GM12874 (cell line): Measurements from ENCODE around the gene EMILIN1.

ENCODE experiments used
- CTCF ChIP-seq: IDR thresholded peaks from 2 replicates; pipeline ENCODE4 v1.5.1; 2011; ENCODE audit warnings: low read depth, mild to moderate bottlenecking, control low read depth, low read length, moderate library complexity; ENCODE audit not compliant: insufficient read depth

Gene EMILIN1

GRCh38 chr2:27121906-27122305, 43.5 kb downstream of the EMILIN1 start:
- no peak for TF ChIP-seq CTCF

DNA sequence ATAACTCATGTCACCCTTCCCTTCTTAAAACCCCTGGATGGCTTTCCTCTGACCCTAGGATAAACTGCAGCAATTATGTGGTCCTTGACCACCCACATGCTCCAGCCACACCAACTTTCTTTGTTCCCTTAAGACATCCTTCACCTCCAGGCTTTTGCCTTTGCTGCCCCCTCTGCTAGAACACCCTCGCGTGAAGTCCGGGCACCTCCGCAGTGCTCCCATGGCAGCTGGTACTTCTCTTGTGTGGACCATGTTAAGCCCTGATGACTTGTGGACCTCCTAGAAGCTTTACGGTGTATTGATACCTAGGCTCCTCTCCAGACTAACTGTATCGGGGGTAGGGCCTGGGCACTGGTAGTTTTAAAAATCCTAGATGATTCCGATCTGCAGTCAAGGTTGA, 44.4 kb downstream of the EMILIN1 start:
- TF ChIP-seq CTCF = no peak

GRCh38 chr2:27123302-27124150, 45.1 kb downstream of the EMILIN1 start, which contains the start of gene ABHD1:
ABHD1 (plus strand) TSS chr2:27123815; CDS start chr2:27123949, 134 bp downstream.
- no peak for TF ChIP-seq CTCF

- TF ChIP-seq CTCF = no peak
Observed at GRCh38 chr2:27125104-27125503, 46.7 kb downstream of the EMILIN1 start.

DNA sequence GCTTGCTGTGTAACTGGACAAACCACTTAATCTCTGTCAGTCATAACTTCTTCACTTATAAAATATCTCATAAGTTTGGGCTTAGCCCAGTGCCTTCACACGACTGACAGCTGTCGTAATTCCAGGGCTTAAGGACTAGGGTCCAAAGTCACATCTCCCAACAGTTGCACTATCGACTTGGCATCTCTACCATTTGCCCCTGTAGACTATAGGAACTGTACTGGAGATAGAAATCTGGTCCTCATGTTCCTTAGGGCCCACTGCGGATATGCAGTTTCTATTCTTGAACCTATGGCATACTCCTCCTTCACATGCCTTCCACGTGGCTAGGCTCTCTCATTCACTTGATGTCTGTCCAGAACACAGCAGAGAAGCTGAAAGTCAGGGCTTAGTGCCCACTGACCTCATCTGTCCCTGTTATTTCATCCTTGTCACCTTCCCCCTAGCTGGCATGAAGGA, 47.9 kb downstream of the EMILIN1 start:
- no peak for TF ChIP-seq CTCF

DNA sequence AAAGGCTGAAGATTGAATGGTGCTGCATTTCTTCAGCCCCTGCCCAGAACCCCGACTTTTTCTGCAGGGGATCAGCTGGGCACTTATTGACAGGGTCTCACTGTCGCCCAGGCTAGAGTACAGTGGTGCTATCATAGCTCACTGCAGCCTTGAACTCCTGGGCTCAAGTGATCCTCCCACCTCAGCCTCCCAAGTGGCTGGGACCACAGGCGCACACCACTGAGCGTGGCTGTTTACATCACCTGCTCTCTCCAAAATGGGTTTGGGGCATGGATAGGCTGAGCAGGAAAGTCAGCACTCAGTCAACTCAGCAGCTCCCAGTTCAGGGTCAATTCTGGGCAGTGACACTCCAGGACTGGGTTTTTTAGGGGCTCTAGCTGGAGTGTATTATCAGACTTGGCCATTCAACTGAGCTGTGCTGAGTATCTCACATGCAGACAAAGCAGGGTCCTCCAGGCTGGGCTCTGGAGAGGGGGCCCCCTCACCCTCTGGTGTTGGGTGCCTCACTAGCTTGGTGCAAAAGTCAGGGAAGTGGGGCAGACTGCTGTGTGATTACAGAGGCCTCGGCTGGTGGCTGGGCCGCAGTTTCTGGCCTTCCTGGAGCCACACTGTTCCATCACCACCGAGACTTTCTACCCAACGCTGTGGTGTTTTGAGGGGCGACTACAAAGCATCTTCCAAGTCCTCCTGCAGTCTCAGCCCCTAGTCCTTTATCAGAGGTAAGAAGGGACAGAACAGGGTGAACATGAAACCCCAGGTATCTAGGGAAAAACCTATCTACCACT, 49.7 kb downstream of the EMILIN1 start:
- no peak for TF ChIP-seq CTCF
